Measurements from ENCODE around the gene PTPRH.

GRCh38 chr19:55145232-55145631 lies 64.1 kb downstream of the PTPRH start:
- TF ChIP-seq TEAD4 (IDR thresholded peaks at IDR 0.05) (no peak), REST (IDR thresholded peaks at IDR 0.05; ENCODE audit: low read depth) (no peak), EP300 (IDR thresholded peaks at IDR 0.05; ENCODE audit: borderline replicate concordance) (no peak), CREB1 (IDR thresholded peaks at IDR 0.05; ENCODE audit: low read depth) (no peak), FOXM1 (IDR thresholded peaks at IDR 0.05; ENCODE audit: borderline replicate concordance, low read depth) (no peak), RAD21 (IDR thresholded peaks at IDR 0.05; ENCODE audit: low read depth) (no peak), EGR1 (IDR thresholded peaks at IDR 0.05) (no peak), TAF1 (IDR thresholded peaks at IDR 0.05; ENCODE audit: low read depth) (no peak), YY1 (IDR thresholded peaks at IDR 0.05; ENCODE audit: low read depth) (no peak), ZBTB7A (IDR thresholded peaks at IDR 0.05; ENCODE audit: low read depth) (no peak)
- TF ChIP-seq, protein P1, sequence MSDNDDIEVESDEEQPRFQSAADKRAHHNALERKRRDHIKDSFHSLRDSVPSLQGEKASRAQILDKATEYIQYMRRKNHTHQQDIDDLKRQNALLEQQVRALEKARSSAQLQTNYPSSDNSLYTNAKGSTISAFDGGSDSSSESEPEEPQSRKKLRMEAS (IDR thresholded peaks at IDR 0.05), result no peak
